SK-N-MC (cell line): Measurements from ENCODE around the gene KCNN1.
"Not testable (repeated sequence)": the region's sequence is repeated elsewhere in the genome, so short reads cannot be mapped to it uniquely, and the experiment has no call there.

Source experiments
- DNase-seq: peaks from one replicate; pipeline ENCODE4 v3.0.0-alpha.2; 2011; ENCODE audit warnings: low read depth, low spot score
- H3K27ac ChIP-seq: fragments of 200-600 bp; sonication (generic); 2 replicates; pipeline ENCODE4 v1.5.1; 2016; ENCODE audit warnings: mixed run types
- H3K36me3 ChIP-seq: fragments of 200-600 bp; sonication (generic); 2 replicates; pipeline ENCODE4 v1.6.1; 2017; ENCODE audit warnings: antibody characterized with exemption, low read length, mixed read lengths; ENCODE audit not compliant: insufficient read depth
- H3K4me3 ChIP-seq: fragments of 200-600 bp; sonication (generic); 2 replicates; pipeline ENCODE4 v1.5.1; 2016
- H3K9ac ChIP-seq: fragments of 200-600 bp; sonication (generic); 2 replicates; pipeline ENCODE4 v1.8.0; 2017; ENCODE audit warnings: mixed run types, mixed read lengths; ENCODE audit not compliant: insufficient read length
- H3K9me3 ChIP-seq: fragments of 200-600 bp; sonication (generic); 2 replicates; pipeline ENCODE4 v1.6.1; 2017; ENCODE audit warnings: low read depth, mild to moderate bottlenecking, antibody characterized with exemption, low read length, moderate library complexity, mixed read lengths
- EZH2 ChIP-seq: fragments of 200-600 bp; sonication (generic); IDR thresholded peaks from one replicate; pipeline ENCODE4 v1.6.1; 2017; ENCODE audit warnings: antibody characterized with exemption
- FOXP2 ChIP-seq: optimal IDR thresholded peaks from 2 replicates; pipeline ENCODE3; 2011; ENCODE audit warnings: mild to moderate bottlenecking, moderate library complexity; ENCODE audit not compliant: insufficient read depth; ENCODE audit errors: extremely low read length, control extremely low read depth
- POLR2AphosphoS5 ChIP-seq: IDR thresholded peaks from 2 replicates; pipeline ENCODE4 v1.6.1; 2012; ENCODE audit warnings: mild to moderate bottlenecking, low read depth, low read length, borderline replicate concordance

The KCNN1 gene

DNA sequence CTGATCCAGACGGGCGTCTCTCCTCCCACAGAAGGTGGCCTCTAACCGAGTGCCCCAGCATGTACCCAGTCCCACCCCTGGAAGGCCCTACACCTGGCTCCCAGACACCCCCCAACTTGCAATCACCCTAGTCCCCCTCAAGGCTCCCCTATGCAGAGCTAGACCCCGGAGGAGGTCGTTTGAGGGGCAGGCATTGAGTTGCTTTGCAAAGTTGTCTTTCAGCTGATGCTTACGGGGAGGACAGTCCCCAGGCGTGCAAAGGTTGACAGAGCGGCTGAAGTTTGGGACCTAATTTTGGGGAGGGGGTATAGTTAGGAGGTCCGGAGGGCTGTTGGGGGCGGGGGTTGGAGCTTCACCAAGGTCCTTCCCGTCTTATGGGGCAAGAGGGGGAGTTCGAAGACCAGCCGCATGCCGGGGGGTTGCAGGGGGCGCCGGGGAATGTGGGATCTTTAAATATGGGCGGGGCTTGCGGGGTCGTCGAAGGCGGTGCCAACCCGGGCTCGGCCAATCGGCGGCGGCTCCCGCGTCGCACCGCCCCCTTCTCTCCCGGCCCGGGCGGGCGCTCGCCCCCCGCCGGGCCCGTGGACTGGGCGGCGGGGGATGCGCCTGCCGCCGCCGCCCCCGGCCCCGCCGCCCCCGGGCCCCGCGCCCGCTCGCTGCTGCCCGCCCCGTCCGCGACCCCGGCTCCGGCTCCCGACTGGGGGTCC, at the start of gene KCNN1:
Gene KCNN1 (plus strand): TSS at position 558 of the 707 bp plus-strand sequence. CDS start 6,782 bp downstream, outside the sequence.
- peak within 1 kb of the TSS; percentile 86 for H3K27ac ChIP-seq
- no peak for DNase-seq
- no peaks in the 10 kb centered on the region for H3K9me3 ChIP-seq
- TF ChIP-seq FOXP2 (no peak), POLR2AphosphoS5 (no peak), EZH2 (no peak)
- H3K9ac ChIP-seq = peak within 1 kb of the TSS; percentile 70
- H3K4me3 ChIP-seq = peak within 1 kb of the TSS; percentile 86
- H3K36me3 ChIP-seq = no peaks in the 10 kb centered on the region

DNA sequence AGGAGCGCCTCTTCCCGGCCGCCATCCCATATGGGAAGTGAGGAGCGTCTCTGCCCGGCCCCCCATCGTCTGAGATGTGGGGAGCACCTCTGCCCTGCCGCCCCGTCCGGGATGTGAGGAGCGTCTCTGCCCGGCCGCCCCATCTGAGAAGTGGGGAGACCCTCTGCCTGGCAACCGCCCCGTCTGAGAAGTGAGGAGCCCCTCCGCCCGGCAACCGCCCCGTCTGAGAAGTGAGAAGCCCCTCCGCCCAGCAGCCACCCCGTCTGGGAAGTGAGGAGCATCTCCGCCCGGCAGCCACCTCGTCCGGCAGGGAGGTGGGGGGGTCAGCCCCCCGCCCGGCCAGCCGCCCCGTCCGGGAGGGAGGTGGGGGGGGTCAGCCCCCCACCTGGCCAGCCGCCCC, 48.8 kb upstream of the KCNN1 start:
- H3K4me3 ChIP-seq, H3K27ac ChIP-seq, H3K9ac ChIP-seq, H3K9me3 ChIP-seq, DNase-seq, H3K36me3 ChIP-seq: not testable (repeated sequence)

DNA sequence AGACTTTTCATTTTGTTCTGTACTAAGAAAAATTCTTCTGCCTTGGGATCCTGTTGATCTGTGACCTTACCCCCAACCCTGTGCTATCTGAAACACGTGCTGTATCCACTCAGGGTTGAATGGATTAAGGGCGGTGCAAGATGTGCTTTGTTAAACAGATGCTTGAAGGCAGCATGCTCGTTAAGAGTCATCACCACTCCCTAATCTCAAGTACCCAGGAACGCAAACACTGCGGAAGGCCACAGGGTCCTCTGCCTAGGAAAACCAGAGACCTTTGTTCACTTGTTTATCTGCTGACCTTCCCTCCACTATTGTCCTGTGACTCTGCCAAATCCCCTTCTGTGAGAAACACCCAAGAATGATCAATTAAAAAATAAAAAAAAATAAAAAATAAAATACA, 47.8 kb upstream of the KCNN1 start:
- H3K9me3 ChIP-seq, H3K36me3 ChIP-seq, H3K4me3 ChIP-seq, H3K27ac ChIP-seq, H3K9ac ChIP-seq, DNase-seq: not testable (repeated sequence)

DNA sequence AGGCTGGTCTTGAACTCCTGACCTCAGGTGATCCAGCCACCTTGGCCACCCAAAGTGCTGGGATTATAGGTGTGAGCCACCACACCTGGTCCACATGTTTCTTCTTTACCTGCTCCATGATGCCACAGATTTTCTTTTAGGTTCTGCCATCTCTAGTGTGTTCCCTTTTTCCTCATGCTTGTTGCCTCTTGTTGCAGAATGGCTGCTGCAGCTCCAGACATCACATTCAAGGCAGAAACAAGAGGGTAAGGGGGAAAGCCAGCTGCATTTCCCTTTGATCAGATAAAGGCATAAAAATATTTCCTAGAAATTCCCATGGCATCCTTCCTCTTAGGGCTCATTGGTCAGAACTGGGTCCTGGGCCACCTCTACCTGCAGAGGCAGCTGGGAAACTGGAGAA, 46.4 kb upstream of the KCNN1 start:
- TF ChIP-seq EZH2 (no peak), POLR2AphosphoS5 (no peak), FOXP2 (no peak)
- H3K9ac ChIP-seq = no peak overlapping the region
- no peak for DNase-seq
- H3K36me3 ChIP-seq = no peaks in the 10 kb centered on the region
- no peak overlapping the region for H3K4me3 ChIP-seq
- no peak overlapping the region for H3K27ac ChIP-seq
- no peaks in the 10 kb centered on the region for H3K9me3 ChIP-seq

DNA sequence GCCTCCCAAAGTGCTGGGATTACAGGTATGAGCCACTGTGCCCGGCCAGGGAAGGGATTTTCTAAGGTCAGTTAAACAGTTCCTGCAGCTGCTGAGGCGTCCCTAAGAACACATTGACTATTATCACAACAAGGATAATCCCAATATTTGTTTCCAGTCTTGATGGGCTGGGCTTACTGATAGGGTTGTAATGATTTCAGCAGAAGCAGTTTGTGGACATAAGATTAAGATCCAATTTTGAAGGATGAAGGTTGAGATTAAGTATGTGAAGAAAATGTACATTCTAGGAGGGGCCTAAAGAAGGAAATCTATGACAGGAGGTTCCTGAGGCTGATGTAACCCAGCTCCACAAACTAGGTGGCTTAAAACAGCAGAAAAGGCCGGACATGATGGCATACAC, 44.8 kb upstream of the KCNN1 start:
- Histone ChIP-seq H3K4me3 (no peak overlapping the region), H3K9ac (no peak overlapping the region), H3K36me3 (no peaks in the 10 kb centered on the region), H3K9me3 (no peaks in the 10 kb centered on the region), H3K27ac (no peak overlapping the region)
- no peak for TF ChIP-seq FOXP2
- no peak for TF ChIP-seq POLR2AphosphoS5
- TF ChIP-seq EZH2 = no peak
- DNase-seq = no peak

DNA sequence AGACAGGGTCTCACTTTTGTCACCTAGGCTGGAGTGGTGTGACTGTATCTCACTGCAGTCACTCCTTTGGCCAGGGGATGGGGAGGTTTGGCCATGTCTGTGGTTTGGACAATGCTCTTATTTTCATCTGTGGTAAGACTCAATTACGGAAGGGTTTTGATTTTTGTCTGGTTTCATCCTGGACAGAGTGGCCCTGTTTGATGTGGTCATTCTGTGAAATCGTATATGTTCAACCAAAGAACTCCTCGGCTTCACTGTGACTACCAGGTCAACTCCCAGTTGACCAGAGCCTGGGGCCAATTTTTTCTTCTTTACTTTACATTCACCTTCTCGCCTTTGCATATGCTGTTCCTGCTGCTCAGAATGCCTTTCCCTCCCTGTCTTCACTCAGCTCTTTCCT, 40.9 kb upstream of the KCNN1 start:
- no peaks in the 10 kb centered on the region for H3K9me3 ChIP-seq
- H3K36me3 ChIP-seq = no peaks in the 10 kb centered on the region
- H3K4me3 ChIP-seq = no peak overlapping the region
- no peak for DNase-seq
- no peak overlapping the region for H3K27ac ChIP-seq
- TF ChIP-seq EZH2 = no peak
- no peak overlapping the region for H3K9ac ChIP-seq

DNA sequence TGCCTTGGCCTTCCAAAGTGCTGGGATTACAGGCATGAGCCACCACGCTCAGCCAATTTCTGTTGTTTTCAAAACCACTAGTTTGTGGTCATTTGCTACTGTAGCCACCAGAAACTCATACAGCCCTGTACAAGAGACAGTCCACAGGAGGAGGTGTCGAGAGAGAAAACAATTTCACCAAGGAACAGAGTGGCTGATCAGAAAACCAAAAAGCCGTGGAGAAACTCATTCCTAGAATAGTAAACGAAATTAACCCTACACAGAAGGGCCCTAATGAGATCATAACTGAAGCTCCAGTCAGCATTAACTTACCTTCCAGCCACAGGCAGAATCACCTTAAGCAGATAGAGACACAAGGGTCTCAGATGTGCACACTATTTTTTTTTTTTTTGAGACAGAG, 37.9 kb upstream of the KCNN1 start:
- H3K36me3 ChIP-seq = no peaks in the 10 kb centered on the region
- H3K4me3 ChIP-seq = no peak overlapping the region
- TF ChIP-seq EZH2 (no peak), POLR2AphosphoS5 (no peak), FOXP2 (no peak)
- no peak for DNase-seq
- H3K9ac ChIP-seq = no peak overlapping the region
- no peaks in the 10 kb centered on the region for H3K9me3 ChIP-seq
- H3K27ac ChIP-seq = no peak overlapping the region

DNA sequence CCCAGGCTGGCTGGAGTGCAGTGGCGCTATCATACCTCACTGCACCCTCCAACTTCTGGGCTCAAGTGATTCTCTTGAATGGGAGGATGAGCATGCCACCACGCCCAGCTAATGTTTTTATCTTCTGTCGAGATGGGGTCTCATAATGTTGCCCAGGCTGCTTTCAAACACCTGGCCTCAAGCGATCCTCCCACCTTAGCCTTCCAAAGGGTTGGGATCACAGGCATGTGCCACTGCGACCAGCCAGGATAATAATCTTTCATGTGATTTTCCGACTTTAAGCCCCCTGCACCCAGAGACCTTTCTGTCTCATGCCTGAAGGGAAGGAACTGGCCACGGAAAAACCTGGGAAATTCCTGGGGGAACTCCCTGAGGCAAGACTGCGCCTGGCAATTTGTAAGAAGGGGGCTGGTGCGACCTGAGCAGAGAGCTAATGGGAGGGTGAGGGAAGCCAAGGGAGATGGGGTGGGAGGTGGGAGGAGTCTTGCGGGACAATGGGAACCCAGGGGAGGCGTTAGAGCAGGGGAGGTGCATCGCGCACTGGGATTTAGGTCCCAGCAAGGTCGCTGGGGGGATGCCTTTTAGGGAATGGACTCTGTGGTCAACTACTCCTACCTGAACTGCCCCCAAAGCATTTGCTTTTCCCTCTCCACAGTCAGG, 35.2 kb upstream of the KCNN1 start:
- Histone ChIP-seq H3K9ac (peak overlapping the region; percentile 98), H3K9me3 (no peaks in the 10 kb centered on the region), H3K27ac (no peak overlapping the region), H3K4me3 (peak overlapping the region; percentile 93), H3K36me3 (no peaks in the 10 kb centered on the region)
- DNase-seq = no peak
- TF ChIP-seq POLR2AphosphoS5 (no peak), EZH2 (no peak), FOXP2 (no peak)

DNA sequence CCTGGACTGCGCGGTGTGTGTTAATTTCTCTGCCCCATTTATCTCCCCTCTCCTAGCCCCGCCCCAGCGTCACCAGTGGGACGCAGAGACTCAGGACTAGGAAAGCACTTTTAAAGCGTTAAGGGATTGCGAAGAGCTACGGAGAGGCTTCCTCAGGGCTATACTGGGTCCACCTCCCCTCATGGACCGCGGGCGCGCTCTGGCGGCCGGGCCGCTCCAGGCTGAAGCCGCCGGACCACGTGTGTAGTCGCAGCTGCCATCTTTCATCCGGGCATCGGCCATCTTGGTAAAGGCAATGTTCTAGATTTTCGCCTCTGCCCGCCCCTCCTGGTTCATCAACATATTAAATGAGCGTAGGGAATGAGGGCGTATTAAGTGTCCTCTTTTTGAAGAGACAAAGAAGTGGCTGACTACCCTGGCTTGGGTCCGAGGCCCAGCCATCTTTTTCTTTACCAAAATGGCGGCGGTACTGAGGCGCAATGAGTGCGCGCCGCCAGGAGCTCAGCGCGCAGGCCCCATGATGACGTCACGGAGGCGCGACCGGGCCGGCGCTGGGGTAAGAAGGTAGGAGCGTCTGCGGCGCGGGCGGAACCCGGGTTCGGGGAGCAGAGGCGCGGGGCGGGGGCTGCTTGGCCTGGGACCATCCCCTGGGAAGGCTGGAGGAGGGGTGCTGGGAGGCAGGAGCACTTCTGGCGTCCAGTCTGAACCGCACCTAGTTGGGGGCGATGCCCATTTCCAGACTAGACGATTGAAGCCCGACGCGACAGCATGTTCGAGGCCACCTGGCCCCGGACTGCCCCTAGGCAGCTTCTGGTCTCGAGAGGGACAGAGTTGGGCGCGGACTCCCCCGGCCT, 34.2 kb upstream of the KCNN1 start, which contains the start of gene CCDC124:
Gene CCDC124 (plus strand): TSS at position 531 of the 854 bp plus-strand sequence. CDS start 3,406 bp downstream, outside the sequence.
- peak; percentile 79 for TF ChIP-seq POLR2AphosphoS5
- TF ChIP-seq FOXP2 = no peak
- no peak for TF ChIP-seq EZH2
- Histone ChIP-seq H3K9ac (peak within 1 kb of the TSS; percentile 98), H3K27ac (peak within 1 kb of the TSS; percentile 93), H3K4me3 (peak within 1 kb of the TSS; percentile 93), H3K9me3 (no peaks in the 10 kb centered on the region), H3K36me3 (no peaks in the 10 kb centered on the region)
- peak; percentile 79 for DNase-seq
